UCSD-AML1 (cell line): ENCODE data around the gene CARD6.
"Not testable (repeated sequence)": the region's sequence is repeated elsewhere in the genome, so short reads cannot be mapped to it uniquely, and the experiment has no call there.

Experiments used
- DNase-seq: peaks from one replicate; lab custom pipeline; 2025; ENCODE audit not compliant: unreplicated experiment; lab: John Stamatoyannopoulos, UW

Gene CARD6

DNA sequence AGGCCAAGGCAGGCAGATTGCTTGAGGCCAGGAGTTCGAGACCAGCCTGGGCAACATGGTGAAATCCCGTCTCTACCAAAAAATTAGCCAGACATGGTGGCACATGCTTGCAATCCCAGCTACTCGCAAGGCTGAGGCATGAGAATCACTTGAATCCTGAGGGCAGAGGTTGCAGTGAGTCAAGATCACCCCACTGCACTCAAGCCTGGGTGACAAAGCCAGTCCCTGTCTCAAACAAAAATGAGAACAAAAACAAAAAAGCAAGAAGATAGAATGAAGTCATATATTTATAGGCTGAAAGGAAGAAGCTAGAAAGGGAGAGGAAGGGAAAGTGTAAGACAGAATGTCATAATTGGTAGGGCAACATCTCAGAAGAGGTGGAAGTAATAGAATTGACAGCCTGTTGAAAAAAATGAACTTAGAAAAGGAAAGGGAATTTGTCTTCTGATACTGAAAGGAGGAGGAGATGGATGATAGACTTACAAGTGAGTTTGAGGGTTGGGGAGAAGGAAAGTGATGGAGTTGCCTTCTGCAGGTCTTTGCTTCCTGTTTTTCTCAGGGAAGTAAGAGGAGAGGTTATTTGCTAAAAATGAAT lies 32.2 kb downstream of the CARD6 start:
- no peak for DNase-seq

DNA sequence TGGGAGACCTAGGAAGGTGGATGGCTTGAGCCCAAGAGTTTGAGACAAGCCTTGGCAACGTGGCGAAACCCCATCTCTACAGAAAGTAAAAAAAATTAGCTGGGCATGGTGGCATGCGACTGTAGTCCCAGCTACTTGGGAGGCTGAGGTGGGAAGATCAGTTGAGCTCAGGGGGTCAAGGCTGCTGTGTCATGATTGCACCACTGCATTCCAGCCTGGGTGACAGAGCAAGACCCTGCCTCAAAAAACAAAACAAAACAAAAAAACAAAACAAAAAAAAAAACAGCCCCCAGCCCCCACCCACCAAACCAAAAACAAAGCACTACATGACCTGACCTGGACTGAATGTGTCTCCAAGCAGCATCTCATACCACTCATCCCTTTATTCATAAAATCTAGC lies 34.8 kb downstream of the CARD6 start:
- DNase-seq: no peak

DNA sequence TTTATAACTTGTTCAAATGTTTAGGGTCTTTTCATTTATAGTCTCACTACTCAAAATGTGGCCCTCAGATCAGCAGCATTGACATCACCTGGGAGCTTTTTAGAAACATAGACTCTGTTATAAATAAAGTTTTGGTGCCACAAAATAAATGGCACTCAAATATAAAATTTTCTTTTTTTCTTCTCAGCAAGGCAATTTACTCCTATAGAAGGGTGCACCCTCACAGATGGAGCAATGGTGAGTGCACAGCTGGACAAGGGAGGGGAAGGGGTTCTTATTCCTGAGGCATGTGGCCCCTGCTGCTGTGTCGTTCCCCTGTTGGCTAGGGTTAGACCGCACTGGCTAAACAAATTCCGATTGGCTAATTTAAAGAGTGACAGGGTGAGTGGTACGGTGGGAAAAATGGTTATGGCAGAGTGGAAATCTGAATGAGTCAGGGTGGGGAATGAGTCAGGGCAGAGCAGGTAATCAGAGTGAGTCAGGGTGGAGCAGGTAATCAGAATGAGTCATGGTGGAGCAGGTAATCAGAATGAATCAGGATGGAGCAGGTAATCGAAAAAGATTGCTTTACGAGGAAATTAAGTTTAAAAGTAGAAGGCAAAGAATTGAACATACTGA lies 36.3 kb downstream of the CARD6 start:
- no peak for DNase-seq

DNA sequence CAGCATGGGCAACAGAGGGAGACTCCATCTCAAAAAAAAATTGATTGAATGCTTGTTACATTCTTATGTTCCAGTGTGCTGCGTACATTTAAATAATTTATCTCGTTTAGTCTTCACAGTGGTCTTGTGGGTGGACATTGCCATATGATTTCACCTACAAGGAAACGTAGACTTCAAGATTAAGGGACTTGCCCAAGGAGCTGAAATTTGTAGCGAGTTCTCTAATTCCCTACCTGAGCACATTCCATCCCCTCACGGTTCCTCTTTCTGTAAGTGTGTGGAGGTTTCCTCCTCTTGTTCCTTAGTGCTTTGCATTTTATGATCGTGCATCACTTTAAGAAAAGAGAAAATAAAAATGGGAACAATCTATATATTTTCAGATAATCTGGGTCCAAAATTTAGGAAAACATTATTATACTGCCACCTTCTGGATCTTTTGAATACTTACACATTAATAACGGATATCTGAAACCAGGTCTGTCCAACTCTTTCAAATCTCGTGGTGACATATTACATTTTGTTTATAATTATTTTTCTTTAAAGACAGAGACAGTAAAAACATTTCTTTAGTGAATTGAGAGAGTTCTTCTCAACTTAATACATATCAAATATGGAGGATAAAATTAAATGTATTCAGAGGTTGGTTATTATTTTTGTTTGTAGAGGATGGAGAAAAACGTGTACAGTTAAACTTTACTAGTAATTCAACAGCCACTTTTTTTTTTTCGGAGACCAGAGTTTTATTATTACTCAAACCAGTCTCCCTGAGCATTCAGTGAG lies 38.2 kb downstream of the CARD6 start:
- no peak for DNase-seq

DNA sequence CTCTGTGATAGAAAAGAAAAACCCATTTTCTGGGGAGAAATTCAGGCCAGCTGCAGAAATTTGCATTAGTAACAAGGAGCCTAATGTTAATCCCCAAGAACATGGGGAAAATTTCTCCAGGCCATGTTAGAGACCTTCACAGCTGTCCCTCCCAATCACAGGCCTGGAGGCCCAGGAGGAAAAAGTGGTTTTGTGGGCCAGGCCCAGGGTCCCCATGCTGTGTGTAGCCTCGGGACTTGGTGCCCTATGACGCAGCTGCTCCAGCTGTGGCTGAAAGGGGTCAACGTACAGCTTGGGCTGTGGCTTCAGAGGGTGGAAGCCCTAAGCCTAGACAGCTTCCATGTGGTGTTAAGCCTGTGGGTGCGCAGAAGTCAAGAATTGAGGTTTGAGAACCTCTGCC lies 41.1 kb downstream of the CARD6 start:
- no peak for DNase-seq

DNA sequence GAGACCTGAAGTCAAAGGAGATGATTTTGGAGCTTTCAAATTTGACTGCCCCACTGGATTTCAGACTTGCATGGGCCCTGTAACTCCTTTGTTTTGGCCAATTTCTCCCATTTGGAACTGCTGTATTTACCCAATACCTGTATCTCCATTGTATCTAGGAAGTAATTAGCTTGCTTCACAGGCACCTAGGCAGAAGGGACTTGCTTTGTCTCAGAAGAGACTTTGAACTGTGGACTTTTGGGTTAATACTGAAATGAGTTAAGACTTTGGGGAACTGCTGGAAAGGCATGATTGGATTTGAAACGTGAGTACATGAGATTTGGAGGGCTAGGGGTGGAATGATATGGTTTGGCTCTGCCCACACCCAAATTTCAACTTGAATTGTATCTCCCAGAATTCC lies 41.9 kb downstream of the CARD6 start:
- DNase-seq: not testable (repeated sequence)

DNA sequence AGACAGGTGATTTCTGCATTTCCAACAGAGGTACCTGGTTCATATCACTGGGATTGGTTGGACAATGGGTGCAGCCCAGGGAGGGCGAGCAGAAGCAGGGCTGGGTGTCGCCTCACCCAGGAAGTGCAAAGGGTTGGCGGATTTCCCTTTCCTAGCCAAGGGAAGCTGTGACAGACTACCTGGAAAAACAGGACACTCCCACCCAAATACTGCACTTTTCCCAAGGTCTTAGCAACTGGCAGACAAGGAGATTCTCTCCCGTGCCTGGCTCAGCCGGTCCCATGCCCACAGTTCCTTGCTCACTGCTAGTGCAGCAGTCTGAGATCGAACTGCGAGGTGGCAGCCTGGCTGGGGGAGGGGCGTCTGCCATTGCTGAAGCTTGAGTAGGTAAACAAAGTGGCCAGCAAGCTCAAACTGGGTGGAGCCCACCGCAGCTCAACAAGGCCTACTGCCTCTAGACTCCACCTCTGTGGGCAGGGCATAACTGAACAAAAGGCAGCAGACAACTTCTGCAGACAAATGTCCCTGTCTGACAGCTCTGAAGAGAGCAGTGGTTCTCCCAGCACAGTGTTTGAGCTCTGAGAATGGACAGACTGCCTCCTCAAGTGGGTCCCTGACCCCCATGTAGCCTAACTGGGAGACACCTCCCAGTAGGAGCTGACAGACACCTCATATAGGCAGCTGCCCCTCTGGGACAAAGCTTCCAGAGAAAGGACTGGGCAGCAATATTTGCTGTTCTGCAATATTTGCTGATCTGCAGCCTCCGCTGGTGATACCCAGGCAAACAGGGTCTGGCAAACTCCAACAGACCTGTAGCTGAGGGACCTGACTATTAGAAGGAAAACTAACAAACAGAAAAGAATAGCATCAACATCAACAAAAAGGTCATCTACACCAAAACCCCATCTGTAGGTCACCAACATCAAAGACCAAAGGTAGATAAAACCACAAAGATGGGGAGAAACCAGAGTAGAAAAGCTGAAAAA lies 54.6 kb downstream of the CARD6 start:
- DNase-seq: not testable (repeated sequence)

DNA sequence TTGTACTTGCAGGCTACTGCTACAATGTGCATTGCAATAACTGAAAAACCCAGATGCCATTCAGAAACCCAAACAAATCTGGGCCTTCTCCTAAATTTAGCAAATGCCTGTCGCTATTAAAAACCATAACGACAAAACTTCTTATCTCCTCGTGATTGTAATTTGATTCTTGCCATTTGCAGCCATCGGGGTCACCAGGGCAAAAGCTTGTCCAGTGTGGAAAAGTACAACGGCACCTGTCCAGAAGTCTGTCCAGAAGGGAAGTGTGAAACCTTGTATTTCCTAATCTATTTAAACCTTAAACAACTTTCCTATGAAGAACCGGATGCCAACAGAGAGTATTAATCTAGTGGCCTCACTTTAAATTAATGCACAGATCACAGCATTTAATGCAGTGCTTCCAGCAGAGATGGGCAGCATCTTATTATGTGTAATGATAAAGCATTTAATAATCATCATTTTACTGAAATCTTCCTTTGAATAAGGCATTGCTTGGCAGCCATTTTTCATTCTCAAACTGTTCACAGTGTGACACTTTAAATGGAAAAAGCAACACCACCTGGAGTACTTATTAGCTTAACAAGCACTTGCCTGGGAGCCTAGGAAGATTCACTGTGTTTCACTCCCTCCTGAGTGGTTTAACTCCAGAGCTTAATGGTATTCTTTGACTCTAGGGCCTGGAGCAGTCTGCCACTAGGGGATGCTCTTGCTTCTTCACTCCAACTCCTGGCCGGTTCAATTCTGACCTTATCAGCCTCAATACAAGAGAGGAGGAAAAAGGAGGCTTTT lies 63.2 kb downstream of the CARD6 start:
- peak; percentile 32 for DNase-seq

DNA sequence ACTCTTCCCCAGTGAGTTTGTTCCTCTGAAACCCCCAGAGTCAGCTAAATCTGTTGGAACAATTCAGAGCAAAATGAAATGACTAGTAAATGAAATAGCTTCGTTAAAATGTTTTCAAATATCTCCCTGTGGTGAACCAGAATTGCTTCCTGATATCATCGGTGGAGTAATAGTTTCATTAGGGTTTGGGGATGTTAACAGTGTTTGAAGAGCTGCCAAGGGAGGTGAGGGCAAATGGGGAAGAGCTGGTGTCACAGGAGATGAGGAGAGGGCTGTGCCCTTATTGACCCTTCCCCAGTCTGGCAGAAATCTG lies 63.8 kb downstream of the CARD6 start:
- no peak for DNase-seq

DNA sequence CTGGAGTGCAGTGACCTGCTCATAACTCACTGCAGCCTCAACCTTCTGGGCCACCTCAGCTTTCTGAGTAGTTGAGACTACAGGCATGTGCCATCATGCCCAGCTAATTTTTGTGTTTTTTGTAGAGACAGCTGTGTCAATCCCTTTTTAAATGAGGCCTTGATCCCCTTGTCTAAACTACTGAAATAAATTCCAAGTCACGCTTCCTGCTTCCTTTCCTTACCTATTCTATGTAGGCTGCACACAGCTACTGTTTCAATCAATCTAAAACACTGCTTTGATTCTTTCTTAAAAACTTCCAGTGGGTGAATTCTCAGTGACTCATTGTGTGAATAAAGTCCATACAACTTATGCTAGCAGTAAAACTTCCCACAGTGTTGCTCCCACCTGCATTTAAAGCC lies 65.2 kb downstream of the CARD6 start:
- DNase-seq: no peak

DNA sequence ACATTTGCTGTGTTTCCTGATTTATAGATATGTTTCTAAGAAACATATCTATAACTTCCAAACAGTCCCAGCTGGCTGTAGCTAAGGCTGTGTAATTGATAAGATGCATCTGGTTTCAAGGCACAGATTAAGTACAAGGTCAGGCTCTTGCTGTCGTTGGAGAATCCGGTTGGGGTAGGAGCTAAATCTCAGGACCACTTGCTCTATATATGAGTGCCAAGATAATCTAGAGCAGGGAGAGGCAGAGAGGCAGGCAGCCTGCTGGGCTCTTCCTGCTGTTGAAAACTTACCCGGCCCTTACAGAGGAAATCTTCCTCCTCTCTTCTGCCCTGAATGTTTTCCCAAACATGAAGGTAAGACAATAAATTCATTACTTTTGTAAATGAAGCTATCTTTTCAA lies 68.1 kb downstream of the CARD6 start, which contains the start of gene C7:
TSS of gene C7 (plus strand) at position 234 of the 400 bp plus-strand sequence. CDS start at position 348, 114 bp downstream.
- no peak for DNase-seq

DNA sequence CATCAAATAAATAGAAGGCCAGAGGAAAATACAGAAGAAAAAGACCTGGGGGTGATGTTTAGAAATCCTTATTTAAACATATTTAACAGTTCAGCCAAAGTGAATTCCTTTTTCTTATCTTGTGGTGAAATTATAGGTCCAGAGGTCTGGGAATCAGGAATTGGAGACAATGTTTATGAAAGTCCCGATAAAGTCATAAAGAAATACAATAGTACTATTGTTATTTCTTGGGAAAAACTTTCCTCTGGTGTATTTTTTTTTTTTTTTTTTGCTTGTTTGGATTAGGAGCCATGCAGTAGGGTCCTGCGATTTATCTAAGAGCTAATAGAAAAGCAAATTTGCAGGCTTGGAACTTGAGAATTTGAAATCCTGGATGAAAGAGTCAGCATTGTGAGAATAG lies 68.6 kb downstream of the CARD6 start:
- DNase-seq: no peak
